KMS-11 (cell line): Measurements from ENCODE around the gene NUDT21.
"Not testable (repeated sequence)": the region's sequence is repeated elsewhere in the genome, so short reads cannot be mapped to it uniquely, and the experiment has no call there.

Source experiments
- H2AFZ ChIP-seq: fragments of 200-600 bp; sonication (generic); 2 replicates; pipeline ENCODE4 v1.6.1; 2016; ENCODE audit warnings: antibody characterized with exemption, mixed run types, low read depth
- H3K27ac ChIP-seq: fragments of 200-600 bp; sonication (generic); 2 replicates; pipeline ENCODE4 v1.6.1; 2016; ENCODE audit warnings: mild to moderate bottlenecking, mixed run types
- H3K27me3 ChIP-seq: fragments of 200-600 bp; sonication (generic); 2 replicates; pipeline ENCODE4 v1.6.1; 2017; ENCODE audit warnings: mild to moderate bottlenecking, low read depth, mixed run types, moderate library complexity; ENCODE audit not compliant: insufficient read depth
- H3K36me3 ChIP-seq: fragments of 200-600 bp; sonication (generic); 2 replicates; pipeline ENCODE4 v1.6.1; 2017; ENCODE audit warnings: mild to moderate bottlenecking, mixed run types; ENCODE audit not compliant: insufficient read depth
- H3K4me1 ChIP-seq: fragments of 200-600 bp; sonication (generic); 2 replicates; pipeline ENCODE4 v1.6.1; 2016; ENCODE audit warnings: mild to moderate bottlenecking, low read depth, mixed run types; ENCODE audit not compliant: poor library complexity, severe bottlenecking
- H3K4me2 ChIP-seq: fragments of 200-600 bp; sonication (generic); 2 replicates; pipeline ENCODE4 v1.7.0; 2016; ENCODE audit warnings: mild to moderate bottlenecking, mixed run types
- H3K4me3 ChIP-seq: fragments of 200-600 bp; sonication (generic); IDR thresholded peaks from 2 replicates; pipeline ENCODE4 v1.6.1; 2017; ENCODE audit warnings: low read depth, low read length, mixed read lengths; ENCODE audit not compliant: insufficient read depth
- H3K79me2 ChIP-seq: fragments of 200-600 bp; sonication (generic); 2 replicates; pipeline ENCODE4 v1.6.1; 2016; ENCODE audit warnings: low read depth, mixed run types; ENCODE audit not compliant: insufficient read depth
- H3K9ac ChIP-seq: fragments of 200-600 bp; sonication (generic); 2 replicates; pipeline ENCODE4 v1.6.1; 2016; ENCODE audit warnings: mild to moderate bottlenecking, mixed run types
- H4K20me1 ChIP-seq: fragments of 200-600 bp; sonication (generic); 2 replicates; pipeline ENCODE4 v1.6.1; 2016; ENCODE audit warnings: mild to moderate bottlenecking, mixed run types; ENCODE audit not compliant: insufficient read depth
- CTCF ChIP-seq: fragments of 200-600 bp; sonication (generic); conservative IDR thresholded peaks from 2 replicates; pipeline ENCODE4 v1.6.1; 2017; ENCODE audit warnings: low read depth, mild to moderate bottlenecking, antibody characterized with exemption, low read length, moderate library complexity, mixed read lengths

NUDT21 gene

DNA sequence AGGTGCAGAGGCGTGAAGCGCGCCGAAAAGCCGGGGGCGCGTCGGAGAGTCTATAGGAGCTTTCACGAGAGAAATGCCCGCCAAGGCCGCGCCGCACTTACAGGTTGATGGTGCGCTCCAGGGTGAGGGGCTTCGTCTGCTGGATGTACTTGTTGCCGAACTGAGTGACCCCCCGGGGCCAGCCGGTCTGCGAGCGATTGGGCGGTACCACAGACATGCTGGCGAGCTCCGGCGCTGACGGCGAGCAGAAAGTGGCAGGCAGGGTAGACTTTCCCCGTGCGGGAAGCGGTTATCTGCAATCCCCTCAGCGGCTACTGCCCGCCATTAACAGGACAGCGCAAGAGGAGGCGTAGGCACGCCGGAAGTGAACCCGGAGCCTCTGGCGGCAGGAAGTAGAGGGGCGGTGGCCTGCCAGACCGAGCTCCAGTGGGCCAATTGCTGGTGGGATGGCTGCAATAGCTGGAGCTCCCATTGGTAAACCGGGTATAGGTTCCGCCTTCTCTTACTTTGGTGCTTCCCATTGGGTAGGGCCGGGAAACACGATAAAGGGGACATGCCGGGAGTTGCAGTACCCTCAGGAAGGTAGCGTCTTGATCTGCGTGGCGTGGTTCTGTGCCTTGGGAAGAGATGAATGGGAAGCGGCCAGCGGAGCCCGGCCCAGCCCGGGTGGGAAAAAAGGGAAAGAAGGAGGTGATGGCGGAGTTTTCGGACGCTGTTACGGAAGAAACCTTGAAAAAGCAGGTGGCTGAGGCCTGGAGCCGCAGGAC is at the start of gene NUDT21, which contains the start of gene OGFOD1:
Gene NUDT21, minus strand, starts transcription at position 347 of the 767 bp plus-strand sequence. Its CDS starts 130 bp downstream, at position 217.
Gene OGFOD1, plus strand, starts transcription at position 569 of the 767 bp plus-strand sequence. Its CDS starts 59 bp downstream, at position 628.
- H3K27me3 ChIP-seq = no peaks in the 10 kb centered on the region
- peak within 1 kb of the TSS; percentile 99 for H3K4me2 ChIP-seq
- H3K9ac ChIP-seq = peak within 1 kb of the TSS; percentile 70
- H2AFZ ChIP-seq = peak within 1 kb of the TSS; percentile 60
- peaks cover 38% of the 10 kb centered on the region for H3K4me1 ChIP-seq
- H3K27ac ChIP-seq = peak within 1 kb of the TSS; percentile 54
- peaks cover 80% of the 10 kb centered on the region for H3K79me2 ChIP-seq
- no peaks in the 10 kb centered on the region; the same call in 1 of the 2 replicates for H4K20me1 ChIP-seq
- no peaks in the 10 kb centered on the region for H3K36me3 ChIP-seq
- no peak for TF ChIP-seq CTCF
- no peak within 1 kb of the TSS for H3K4me3 ChIP-seq

- Histone ChIP-seq H3K36me3 (no peaks in the 10 kb centered on the region), H3K9ac (no peak overlapping the region), H3K27me3 (no peaks in the 10 kb centered on the region), H4K20me1 (no peaks in the 10 kb centered on the region), H3K79me2 (no peaks in the 10 kb centered on the region), H3K4me1 (peaks cover 4% of the 10 kb centered on the region), H3K4me3 (no peak overlapping the region), H3K27ac (no peak overlapping the region), H3K4me2 (no peak overlapping the region), H2AFZ (no peak overlapping the region)
- no peak for TF ChIP-seq CTCF
These were observed 42.7 kb upstream of the NUDT21 start for GRCh38 chr16:56493815-56494214.

DNA sequence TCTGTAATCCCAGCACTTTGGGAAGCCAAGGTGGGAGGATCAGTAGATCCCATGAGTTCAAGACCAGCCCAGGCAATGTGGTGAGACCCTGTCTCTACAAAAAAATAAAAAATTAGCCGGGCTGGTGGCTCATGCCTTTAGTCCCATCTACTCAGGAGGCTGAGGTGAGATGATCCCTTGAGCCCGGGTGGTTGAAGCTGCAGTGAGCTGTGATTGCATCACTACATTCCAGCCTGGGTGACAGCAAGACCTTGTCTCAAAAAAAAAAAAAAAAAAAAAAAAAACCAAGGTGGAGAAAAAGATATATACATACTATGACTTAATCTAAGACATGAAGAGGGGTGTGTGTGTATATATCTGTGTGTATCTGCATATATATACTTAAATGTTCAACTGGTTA is 42.0 kb upstream of the NUDT21 start:
- Histone ChIP-seq H3K4me3 (no peak overlapping the region), H3K27me3 (no peaks in the 10 kb centered on the region), H3K4me1 (peaks cover 4% of the 10 kb centered on the region), H3K36me3 (no peaks in the 10 kb centered on the region), H2AFZ (no peak overlapping the region), H4K20me1 (no peaks in the 10 kb centered on the region), H3K79me2 (no peaks in the 10 kb centered on the region), H3K27ac (no peak overlapping the region), H3K9ac (no peak overlapping the region), H3K4me2 (no peak overlapping the region)
- no peak for TF ChIP-seq CTCF

GRCh38 chr16:56491657-56492261 is 40.6 kb upstream of the NUDT21 start:
- Histone ChIP-seq H3K36me3 (no peaks in the 10 kb centered on the region), H3K4me2 (no peak overlapping the region), H3K27me3 (no peaks in the 10 kb centered on the region), H4K20me1 (no peaks in the 10 kb centered on the region), H3K4me1 (peaks cover 4% of the 10 kb centered on the region), H3K27ac (no peak overlapping the region), H2AFZ (no peak overlapping the region), H3K9ac (no peak overlapping the region), H3K4me3 (no peak overlapping the region), H3K79me2 (no peaks in the 10 kb centered on the region)
- no peak for TF ChIP-seq CTCF

GRCh38 chr16:56488868-56489267 is 37.7 kb upstream of the NUDT21 start:
- not testable (repeated sequence) for H3K27me3 ChIP-seq, H3K27ac ChIP-seq, H4K20me1 ChIP-seq, H3K36me3 ChIP-seq, H3K4me2 ChIP-seq, H3K4me3 ChIP-seq, H2AFZ ChIP-seq, H3K79me2 ChIP-seq, H3K4me1 ChIP-seq, H3K9ac ChIP-seq
